GM19193 (cell line): Measurements from ENCODE around the gene CRYGN.

Source experiments
- POLR2A ChIP-seq: IDR thresholded peaks from 4 replicates; pipeline ENCODE4 v1.6.1; 2011; ENCODE audit not compliant: insufficient read depth, insufficient read length; ENCODE audit errors: extremely low read depth

CRYGN gene, protein sequence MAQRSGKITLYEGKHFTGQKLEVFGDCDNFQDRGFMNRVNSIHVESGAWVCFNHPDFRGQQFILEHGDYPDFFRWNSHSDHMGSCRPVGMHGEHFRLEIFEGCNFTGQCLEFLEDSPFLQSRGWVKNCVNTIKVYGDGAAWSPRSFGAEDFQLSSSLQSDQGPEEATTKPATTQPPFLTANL

GRCh38 chr7:151439855-151440798 lies at the start of gene CRYGN:
Gene CRYGN, minus strand, starts transcription at chr7:151440141. Its CDS starts 224 bp downstream, at chr7:151439917.
- TF ChIP-seq POLR2A: no peak

DNA sequence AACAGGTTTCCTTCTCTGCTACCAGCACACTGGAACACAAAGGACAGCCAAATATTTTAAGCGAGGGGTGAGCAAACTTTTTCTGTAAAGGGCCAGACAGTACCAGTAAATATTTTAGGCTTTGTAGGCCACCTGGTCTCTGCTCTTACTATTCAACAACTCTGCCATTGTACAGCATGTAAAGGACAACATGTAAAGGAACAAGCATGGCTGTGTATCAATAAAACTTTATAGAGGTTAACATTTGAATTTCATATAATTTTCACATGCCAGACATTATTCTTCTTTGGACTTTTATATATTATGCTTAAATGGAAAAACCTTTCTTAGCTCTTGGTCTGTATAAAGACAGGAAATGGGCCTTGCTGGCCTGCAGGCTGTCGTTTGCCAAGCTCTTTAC lies 49.6 kb upstream of the CRYGN start:
- TF ChIP-seq POLR2A: no peak

GRCh38 chr7:151488096-151488495 lies 48.2 kb upstream of the CRYGN start:
- no peak for TF ChIP-seq POLR2A

- no peak for TF ChIP-seq POLR2A
Observed at GRCh38 chr7:151487228-151487627, 47.3 kb upstream of the CRYGN start.

GRCh38 chr7:151486074-151486473 lies 46.1 kb upstream of the CRYGN start:
- TF ChIP-seq POLR2A: no peak

DNA sequence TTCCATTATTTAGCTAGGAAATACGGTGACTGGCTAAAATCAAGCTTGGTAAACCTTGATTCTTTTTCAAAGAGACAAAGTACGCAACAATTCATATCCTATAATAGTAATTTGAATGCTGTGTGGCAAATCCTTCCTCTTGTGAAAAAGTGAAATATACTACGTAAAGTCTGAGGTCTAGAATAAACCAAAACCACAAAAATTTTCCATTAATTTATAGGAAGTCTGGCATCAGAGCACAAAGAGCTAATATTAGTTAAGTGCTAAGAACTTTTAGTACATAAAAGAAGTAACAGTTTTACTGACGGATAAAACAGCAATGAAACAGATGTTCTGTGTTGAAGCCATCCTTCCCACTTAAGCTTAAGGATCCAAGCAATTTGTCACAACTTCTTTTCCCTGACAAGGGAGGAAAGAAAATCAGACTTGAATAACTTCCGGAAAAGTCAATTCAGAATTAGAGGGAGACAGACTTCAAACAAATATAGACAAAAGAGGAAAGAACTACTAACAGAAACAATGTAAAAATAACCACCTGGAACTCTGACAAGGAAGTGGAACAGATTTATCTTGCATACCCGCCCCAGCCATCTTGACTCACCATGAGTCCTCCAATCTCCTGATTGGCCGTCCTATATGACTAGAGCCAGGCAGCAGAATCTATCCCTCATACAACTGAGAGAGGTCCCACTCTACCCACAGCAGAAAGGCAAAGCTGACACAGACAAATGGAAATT lies 45.2 kb upstream of the CRYGN start:
- TF ChIP-seq POLR2A: no peak

GRCh38 chr7:151483711-151483983 lies 43.7 kb upstream of the CRYGN start:
- TF ChIP-seq POLR2A: no peak

DNA sequence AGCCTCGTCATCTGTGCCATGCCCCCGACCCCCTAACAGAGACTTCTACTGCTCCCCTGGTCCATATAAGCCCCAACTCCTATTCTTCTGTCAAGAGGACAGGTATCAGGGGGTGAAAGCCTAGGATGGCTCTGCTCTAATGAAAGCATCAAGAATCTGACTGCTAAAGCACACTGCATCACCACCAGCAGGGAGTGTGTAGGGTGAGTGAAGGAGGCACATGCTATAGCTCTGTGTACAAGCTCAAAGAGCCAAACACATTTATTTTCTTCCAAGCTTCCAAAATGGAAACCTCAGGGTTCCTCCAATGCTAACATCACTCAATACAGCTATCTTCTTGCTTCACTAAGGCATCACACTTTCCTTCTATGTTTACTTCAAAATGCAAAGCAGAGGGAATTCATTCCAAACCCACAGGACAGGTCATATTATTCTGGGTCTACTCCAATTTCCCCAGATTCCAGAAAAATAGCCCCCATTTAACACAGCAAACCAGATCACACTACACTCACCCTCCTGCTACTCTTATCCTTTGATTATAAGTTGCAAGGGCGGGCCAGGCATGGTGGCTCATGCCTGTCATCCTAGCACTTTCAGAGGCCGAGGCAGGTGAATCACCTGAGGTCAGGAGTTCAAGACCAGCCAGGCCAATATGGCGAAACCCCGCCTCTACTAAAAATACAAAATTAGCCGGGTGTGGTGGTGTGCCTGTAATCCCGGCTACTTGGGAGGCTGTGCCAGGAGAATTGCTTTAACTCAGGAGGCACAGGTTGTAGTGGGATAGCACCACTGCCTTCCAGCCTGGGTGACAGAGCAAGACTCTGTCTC lies 43.2 kb upstream of the CRYGN start:
- TF ChIP-seq POLR2A: no peak

GRCh38 chr7:151481650-151482505 lies 41.9 kb upstream of the CRYGN start:
- no peak for TF ChIP-seq POLR2A

DNA sequence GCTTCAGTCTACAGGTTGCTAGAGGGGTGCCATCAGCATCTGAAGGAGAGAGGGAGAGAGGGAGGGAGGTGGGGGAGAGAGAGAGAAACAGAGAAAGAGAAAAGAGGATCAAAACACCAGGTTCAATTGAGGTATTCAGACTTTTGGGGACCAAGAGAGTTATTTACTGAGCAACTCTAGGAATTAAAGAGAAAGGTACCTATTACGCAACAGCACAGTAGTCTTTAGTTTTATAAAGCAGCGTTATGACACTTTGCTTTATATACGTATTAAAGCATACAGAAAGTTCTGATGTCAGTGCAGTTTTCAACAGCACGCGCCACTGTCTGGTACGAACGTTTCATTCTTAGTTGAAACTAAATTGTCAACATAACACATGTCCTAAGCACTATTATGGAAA lies 37.9 kb upstream of the CRYGN start:
- TF ChIP-seq POLR2A: no peak

DNA sequence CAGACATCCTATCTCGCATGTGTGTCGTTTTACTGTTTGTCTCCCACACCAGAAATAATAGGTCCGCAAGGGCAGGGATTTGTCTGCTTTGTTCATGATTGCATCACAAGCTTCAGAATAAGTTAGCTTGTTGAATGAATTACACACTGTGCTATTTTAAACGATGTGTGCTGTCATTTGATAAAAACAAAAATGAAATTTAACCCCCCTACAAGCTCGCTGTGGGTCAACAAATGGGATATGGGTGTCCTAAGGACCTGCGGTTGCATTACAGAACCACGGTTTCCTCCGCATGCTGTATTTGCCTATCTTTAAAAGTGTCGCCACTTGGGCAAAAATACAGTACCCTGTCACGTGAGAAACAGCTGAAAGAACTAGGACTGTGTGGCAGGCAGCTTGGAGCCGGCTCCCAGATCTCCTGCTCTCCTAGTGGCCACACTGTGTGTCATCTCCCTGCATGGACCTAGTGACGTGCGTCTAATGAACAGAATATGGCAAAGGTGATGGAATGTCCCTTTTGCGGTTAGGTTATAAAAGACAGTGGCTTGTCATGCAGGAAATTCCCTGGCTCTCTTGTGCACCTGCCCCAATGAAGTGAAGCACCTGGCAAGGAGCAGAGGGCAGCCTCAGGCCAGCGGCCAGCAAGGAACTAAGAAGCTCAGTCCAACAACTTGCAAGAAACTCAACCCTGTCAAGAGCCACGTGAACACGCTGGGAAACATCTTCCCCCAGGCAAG lies 32.9 kb upstream of the CRYGN start:
- TF ChIP-seq POLR2A: no peak

DNA sequence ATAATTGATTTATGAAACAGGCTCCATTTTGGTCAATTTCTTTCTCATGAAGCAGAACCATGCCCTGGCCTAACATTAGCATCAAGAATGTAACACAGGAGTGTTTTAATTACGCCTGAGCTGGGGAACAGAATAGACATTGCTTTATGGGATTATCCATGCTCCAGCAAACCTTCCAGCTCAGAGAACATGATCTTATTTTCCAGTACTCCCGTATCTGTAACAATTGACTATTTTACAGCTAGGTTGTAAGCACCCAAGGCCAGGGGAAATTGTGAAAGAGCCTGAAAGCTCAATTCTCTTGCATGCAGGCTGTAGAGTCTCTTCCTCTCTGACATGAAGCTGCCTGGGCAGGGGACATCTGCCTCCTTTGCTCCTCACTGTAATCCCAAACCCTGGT lies 30.8 kb upstream of the CRYGN start:
- no peak for TF ChIP-seq POLR2A

- no peak for TF ChIP-seq POLR2A
Observed at GRCh38 chr7:151469281-151469680, 29.3 kb upstream of the CRYGN start.
